OCI-LY1 (cell line): Measurements from ENCODE around the gene FBXO11.

Source experiments
- EZH2 ChIP-seq: fragments of 200-600 bp; sonication (generic), shearing (Covaris generic); IDR thresholded peaks from 2 replicates; pipeline ENCODE4 v1.8.0; 2017; ENCODE audit warnings: borderline replicate concordance, mixed run types, mild to moderate bottlenecking, antibody characterized with exemption, low read length, moderate library complexity, mixed read lengths
- TF ChIP-seq, protein P1 (sequence below): fragments of 200-600 bp; sonication (generic), shearing (Covaris generic); IDR thresholded peaks from 2 replicates; pipeline ENCODE4 v1.5.1; 2017; ENCODE audit warnings: mild to moderate bottlenecking, antibody characterized with exemption, low read length, moderate library complexity, mixed read lengths

- TF ChIP-seq, protein P1, sequence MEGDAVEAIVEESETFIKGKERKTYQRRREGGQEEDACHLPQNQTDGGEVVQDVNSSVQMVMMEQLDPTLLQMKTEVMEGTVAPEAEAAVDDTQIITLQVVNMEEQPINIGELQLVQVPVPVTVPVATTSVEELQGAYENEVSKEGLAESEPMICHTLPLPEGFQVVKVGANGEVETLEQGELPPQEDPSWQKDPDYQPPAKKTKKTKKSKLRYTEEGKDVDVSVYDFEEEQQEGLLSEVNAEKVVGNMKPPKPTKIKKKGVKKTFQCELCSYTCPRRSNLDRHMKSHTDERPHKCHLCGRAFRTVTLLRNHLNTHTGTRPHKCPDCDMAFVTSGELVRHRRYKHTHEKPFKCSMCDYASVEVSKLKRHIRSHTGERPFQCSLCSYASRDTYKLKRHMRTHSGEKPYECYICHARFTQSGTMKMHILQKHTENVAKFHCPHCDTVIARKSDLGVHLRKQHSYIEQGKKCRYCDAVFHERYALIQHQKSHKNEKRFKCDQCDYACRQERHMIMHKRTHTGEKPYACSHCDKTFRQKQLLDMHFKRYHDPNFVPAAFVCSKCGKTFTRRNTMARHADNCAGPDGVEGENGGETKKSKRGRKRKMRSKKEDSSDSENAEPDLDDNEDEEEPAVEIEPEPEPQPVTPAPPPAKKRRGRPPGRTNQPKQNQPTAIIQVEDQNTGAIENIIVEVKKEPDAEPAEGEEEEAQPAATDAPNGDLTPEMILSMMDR: no peak
- no peak for TF ChIP-seq EZH2
Measured at GRCh38 chr2:47778698-47779425, 127.4 kb downstream of the FBXO11 start.
